Fibroblast of the aortic adventitia (primary cell): ENCODE results near the gene MVB12B. TPM values are rescaled to one million over a fixed set of nuclear protein-coding genes. Genes with fewer than 3 reads are reported as not detected.

Experiments
- DNase-seq: peaks from one replicate; pipeline ENCODE4 v3.0.0-alpha.2; 2010; ENCODE audit warnings: low read depth
- H3K4me3 ChIP-seq: 2 replicates; pipeline ENCODE4 v1.5.1; 2011; ENCODE audit warnings: low read depth, mild to moderate bottlenecking, control low read depth, low read length, moderate library complexity
- total RNA-seq: library from RNA; depleted of rRNA; stranded (reverse); fragments of >200 nt; gene quantifications from 2 replicates; pipeline ENCODE4 v1.2.3, GENCODE V29; 2012; ENCODE audit warnings: low replicate concordance
- TF ChIP-seq, protein P1 (sequence below): IDR thresholded peaks from 2 replicates; pipeline ENCODE4 v1.5.1; 2011; ENCODE audit warnings: mild to moderate bottlenecking, low read length, control low read depth, inconsistent platforms; ENCODE audit not compliant: insufficient read depth

Gene MVB12B
- total RNA-seq, 1 donor = 3.5 TPM

DNA sequence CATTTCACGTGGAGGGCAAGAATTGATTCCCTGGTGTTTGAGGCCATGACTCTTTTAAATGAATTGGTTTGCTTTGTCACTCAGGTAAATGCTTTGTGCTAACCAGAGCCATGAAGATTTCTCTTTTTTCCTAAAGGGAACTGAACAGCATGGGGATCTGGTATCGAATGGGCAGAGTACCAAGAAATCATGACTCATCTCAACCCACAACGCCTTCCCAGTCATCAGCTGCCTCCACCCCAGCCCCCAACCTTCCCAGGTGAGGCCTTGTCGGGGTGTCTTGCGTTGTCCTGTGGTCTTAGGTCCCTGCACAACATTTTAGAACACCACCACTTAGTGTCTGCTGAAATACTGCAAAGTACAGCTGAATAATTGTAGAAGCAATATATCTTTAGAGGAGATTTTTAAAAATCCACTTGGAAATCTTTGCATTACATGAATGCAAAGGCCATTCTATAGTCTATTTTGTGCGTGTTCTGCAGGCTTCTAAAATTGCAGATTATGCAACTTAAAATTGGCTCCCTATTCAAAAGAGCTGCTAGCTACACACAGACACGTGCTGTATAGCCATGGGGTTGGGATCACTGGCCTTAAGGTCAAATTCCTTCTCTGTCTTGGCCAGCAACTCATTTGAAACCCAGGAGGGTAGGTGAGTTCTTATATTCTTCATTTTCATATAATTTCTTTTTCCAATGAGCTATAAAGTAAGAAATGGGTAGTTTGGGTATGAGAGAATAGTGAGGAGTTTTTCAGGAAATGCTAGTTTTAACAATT is 69.0 kb downstream of the MVB12B start:
- TF ChIP-seq, protein P1, sequence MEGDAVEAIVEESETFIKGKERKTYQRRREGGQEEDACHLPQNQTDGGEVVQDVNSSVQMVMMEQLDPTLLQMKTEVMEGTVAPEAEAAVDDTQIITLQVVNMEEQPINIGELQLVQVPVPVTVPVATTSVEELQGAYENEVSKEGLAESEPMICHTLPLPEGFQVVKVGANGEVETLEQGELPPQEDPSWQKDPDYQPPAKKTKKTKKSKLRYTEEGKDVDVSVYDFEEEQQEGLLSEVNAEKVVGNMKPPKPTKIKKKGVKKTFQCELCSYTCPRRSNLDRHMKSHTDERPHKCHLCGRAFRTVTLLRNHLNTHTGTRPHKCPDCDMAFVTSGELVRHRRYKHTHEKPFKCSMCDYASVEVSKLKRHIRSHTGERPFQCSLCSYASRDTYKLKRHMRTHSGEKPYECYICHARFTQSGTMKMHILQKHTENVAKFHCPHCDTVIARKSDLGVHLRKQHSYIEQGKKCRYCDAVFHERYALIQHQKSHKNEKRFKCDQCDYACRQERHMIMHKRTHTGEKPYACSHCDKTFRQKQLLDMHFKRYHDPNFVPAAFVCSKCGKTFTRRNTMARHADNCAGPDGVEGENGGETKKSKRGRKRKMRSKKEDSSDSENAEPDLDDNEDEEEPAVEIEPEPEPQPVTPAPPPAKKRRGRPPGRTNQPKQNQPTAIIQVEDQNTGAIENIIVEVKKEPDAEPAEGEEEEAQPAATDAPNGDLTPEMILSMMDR = no peak

GRCh38 chr9:126397056-126397455 is 70.4 kb downstream of the MVB12B start:
- H3K4me3 ChIP-seq = no peak overlapping the region
- no peak for DNase-seq

More for the DNA sequence above, 69.0 kb downstream of the MVB12B start:
- peak; percentile 47 for DNase-seq
- no peak overlapping the region for H3K4me3 ChIP-seq

GRCh38 chr9:126398403-126399058 is 71.9 kb downstream of the MVB12B start:
- peak; percentile 59 for DNase-seq
- TF ChIP-seq, protein P1 = peak; percentile 98

More at GRCh38 chr9:126397056-126397455, 70.4 kb downstream of the MVB12B start:
- TF ChIP-seq, protein P1 = peak; percentile 15

DNA sequence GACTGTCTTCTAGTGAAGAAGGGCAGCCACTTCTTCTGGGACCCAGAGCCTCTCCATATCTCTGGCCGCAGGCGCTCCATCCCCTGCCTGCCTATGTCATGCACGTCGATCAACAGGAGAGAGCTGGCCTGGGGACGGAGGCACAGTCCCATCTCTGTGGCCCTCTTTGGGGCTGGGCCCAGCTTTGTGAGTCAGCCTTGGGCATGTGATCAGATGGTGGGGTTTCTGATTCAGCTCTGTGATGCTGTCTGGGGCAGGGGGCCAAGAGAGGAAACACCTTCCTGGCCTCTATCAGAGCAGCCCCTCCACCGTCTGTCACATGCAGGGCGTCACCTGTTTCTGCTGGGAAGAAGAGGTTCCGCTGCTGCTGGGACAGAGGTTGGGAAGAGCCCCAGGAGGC is 72.6 kb downstream of the MVB12B start:
- DNase-seq = peak; percentile 35
- TF ChIP-seq, protein P1 = no peak
- H3K4me3 ChIP-seq = no peak overlapping the region

More at GRCh38 chr9:126398403-126399058, 71.9 kb downstream of the MVB12B start:
- H3K4me3 ChIP-seq = no peak overlapping the region

DNA sequence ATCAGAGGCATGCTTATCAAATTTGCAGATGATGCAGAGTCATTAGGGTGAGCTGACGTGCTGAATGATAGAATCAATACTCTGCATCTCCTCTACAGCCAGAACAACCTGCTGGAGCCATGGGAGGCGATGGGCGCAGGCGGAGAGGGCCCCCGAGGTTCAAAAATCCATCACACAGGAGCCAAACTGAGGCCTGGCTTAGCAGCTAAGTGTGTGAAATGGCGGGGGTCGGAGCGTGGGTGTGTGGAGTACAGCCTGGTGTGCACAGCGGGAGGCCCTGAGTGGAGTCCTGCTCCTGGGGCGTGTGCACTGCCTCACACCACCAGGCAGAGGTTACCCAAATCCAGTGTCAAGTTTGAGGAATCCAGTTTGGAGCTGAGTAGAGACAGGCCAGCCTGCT is 73.2 kb downstream of the MVB12B start:
- no peak overlapping the region for H3K4me3 ChIP-seq
- no peak for DNase-seq
- TF ChIP-seq, protein P1 = no peak

DNA sequence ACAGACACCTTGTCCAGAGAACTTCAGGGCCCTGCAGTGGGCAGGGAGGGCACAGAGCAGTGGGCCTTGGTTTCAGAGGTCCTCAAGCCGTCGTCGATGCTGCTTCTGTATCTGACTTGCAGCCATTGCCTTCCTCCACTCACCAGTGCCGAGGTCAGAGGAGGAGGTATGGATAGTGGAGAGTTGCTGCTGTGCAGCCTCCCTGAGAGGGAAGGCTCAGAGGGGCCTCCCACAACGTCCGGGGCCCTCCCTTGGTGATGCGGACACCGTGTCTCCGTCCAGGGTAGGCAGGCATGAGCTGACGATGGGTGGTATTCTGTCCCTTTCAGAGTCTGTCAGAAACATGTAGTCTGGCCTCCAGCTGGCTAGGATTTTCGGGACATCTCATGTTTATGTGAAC is 73.9 kb downstream of the MVB12B start:
- H3K4me3 ChIP-seq = no peak overlapping the region
- TF ChIP-seq, protein P1 = no peak
- DNase-seq = no peak
